K562 (cell line): Measurements from ENCODE around the gene MELK. TPM values are rescaled to one million over a fixed set of nuclear protein-coding genes. Genes with fewer than 3 reads are reported as not detected.

ENCODE experiments used
- ATAC-seq: fragments of 200-7000 bp; cut with Tn5 transposase; 3 replicates; pipeline ENCODE4 v1.9.1; 2020; ENCODE audit warnings: moderate library complexity
- BruUV-seq: library from RNA; stranded (reverse); fragments of 400-500 nt; replicated peaks from 2 replicates; lab custom pipeline; 2021; lab: Mats Ljungman, UMichigan
- CTCF ChIA-PET: fragments of 300-600 bp; formaldehyde crosslinking; extraction: SDS; loops from one replicate; lab custom pipeline; 2021; ENCODE audit warnings: low intra/inter-chr PET ratio; lab: Yijun Ruan, JAX
- POLR2A ChIA-PET: fragments of 300-600, 350-650 bp; sonication (Branson Sonifier 250); formaldehyde crosslinking; extraction: SDS; loops from one replicate; lab custom pipeline; 2021; ENCODE audit warnings: antibody characterized with exemption, inconsistent platforms; lab: Yijun Ruan, JAX
- DNase-seq, 4 experiments: peaks; one replicate each; pipeline versions ENCODE4 v3.0.0 to v3.0.0-alpha.2; 2011 to 2018; ENCODE audit warnings: low spot score in 3 of 4, mixed read lengths in 3 of 4; ENCODE audit errors: extremely low read depth in 1 of 4
- FAIRE-seq: peaks from 2 replicates; lab custom pipeline; 2011; peaks lifted over from hg19 to GRCh38; lab: Jason Lieb, UNC
- H2AFZ ChIP-seq: 2 replicates; pipeline ENCODE4 v1.6.0; 2011; ENCODE audit warnings: low read depth, low read length, control low read depth, inconsistent platforms
- H3K27ac ChIP-seq: fragments of 200-600 bp; 3 replicates; pipeline ENCODE4 v1.8.0; 2011; ENCODE audit warnings: low read depth, mild to moderate bottlenecking, control low read depth, inconsistent platforms, low read length, moderate library complexity, mixed read lengths; ENCODE audit errors: extremely low read depth
- H3K27me3 ChIP-seq, 2 experiments: fragments of 300-600 bp in 1 of 2; 2 replicates in 1 of 2; 3 replicates in 1 of 2; pipeline versions ENCODE4 v1.6.0 to v1.8.0; 2011; ENCODE audit warnings: inconsistent platforms in 2 of 2, low read length in 2 of 2, mild to moderate bottlenecking in 1 of 2, mixed read lengths in 1 of 2, moderate library complexity in 1 of 2; ENCODE audit not compliant: control insufficient read depth in 2 of 2, insufficient read depth in 2 of 2
- H3K36me3 ChIP-seq: fragments of 300-600 bp; 3 replicates; pipeline ENCODE4 v1.8.0; 2011; ENCODE audit warnings: mild to moderate bottlenecking, low read length, inconsistent platforms; ENCODE audit not compliant: control insufficient read depth, insufficient read depth
- H3K4me1 ChIP-seq, 2 experiments: fragments of 200-600 bp in 1 of 2; replicated peaks in 1 of 2; 2 replicates in 1 of 2; 3 replicates in 1 of 2; pipeline versions ENCODE4 v1.5.1 to v1.8.0; 2011; ENCODE audit warnings: inconsistent platforms in 2 of 2, low read length in 2 of 2, mild to moderate bottlenecking in 1 of 2, mixed read lengths in 1 of 2, moderate library complexity in 1 of 2; ENCODE audit not compliant: control insufficient read depth in 2 of 2, insufficient read depth in 2 of 2
- H3K4me2 ChIP-seq: 2 replicates; pipeline ENCODE4 v1.6.1; 2011; ENCODE audit warnings: low read length, control low read depth, inconsistent platforms, mixed read lengths; ENCODE audit not compliant: insufficient read depth
- H3K4me3 ChIP-seq: fragments of 200-600 bp; sonication (generic), shearing (Covaris generic); 2 replicates; pipeline ENCODE4 v1.5.1; 2016; ENCODE audit warnings: control low read depth, inconsistent platforms
- H3K79me2 ChIP-seq: fragments of 200-600 bp; 3 replicates; pipeline ENCODE4 v1.8.0; 2011; ENCODE audit warnings: low read length, inconsistent platforms; ENCODE audit not compliant: control insufficient read depth, insufficient read depth
- H3K9ac ChIP-seq, 2 experiments: 2 replicates each; pipeline versions ENCODE4 v1.6.0 to v1.6.1; 2011; ENCODE audit warnings: low read depth in 2 of 2, low read length in 2 of 2, control low read depth in 1 of 2, inconsistent platforms in 1 of 2, mild to moderate bottlenecking in 1 of 2, mixed read lengths in 1 of 2; ENCODE audit not compliant: insufficient read depth in 1 of 2
- H3K9me1 ChIP-seq: one replicate; pipeline ENCODE4 v1.6.0; 2011; ENCODE audit warnings: inconsistent platforms, mild to moderate bottlenecking, low read length, moderate library complexity; ENCODE audit not compliant: control insufficient read depth, insufficient read depth
- H3K9me3 ChIP-seq: replicated peaks from 2 replicates; pipeline ENCODE4 v1.5.1; 2011; ENCODE audit warnings: low read depth, low read length, inconsistent platforms; ENCODE audit not compliant: control insufficient read depth, insufficient read depth
- H4K20me1 ChIP-seq: replicated peaks from 2 replicates; pipeline ENCODE4 v1.6.1; 2011; ENCODE audit warnings: low read length, inconsistent platforms, mixed read lengths; ENCODE audit not compliant: control insufficient read depth, insufficient read depth
- CCAR2 ChIP-seq: fragments of 200-400 bp; formaldehyde crosslinking; IDR thresholded peaks from 2 replicates; pipeline ENCODE4 v1.6.1; 2017; ENCODE audit warnings: mild to moderate bottlenecking, low read depth, low read length
- E2F5 ChIP-seq: sonication (generic); formaldehyde crosslinking; IDR thresholded peaks from 2 replicates; pipeline ENCODE4 v1.8.0; 2022; ENCODE audit warnings: mild to moderate bottlenecking, missing genetic modification reagents
- ETS2 ChIP-seq: IDR thresholded peaks from 2 replicates; pipeline ENCODE4 v1.6.1; 2016; ENCODE audit warnings: borderline replicate concordance, missing genetic modification characterization, mild to moderate bottlenecking, moderate library complexity, missing compliant biosample characterization; ENCODE audit not compliant: poor library complexity, severe bottlenecking
- FOXK2 ChIP-seq, 2 experiments: fragments of 450-650 bp; IDR thresholded peaks in 1 of 2; conservative IDR thresholded peaks in 1 of 2; 2 replicates each; pipeline ENCODE4 v1.6.1; 2016; ENCODE audit warnings: low read depth in 2 of 2, mild to moderate bottlenecking in 1 of 2
- NONO ChIP-seq, 2 experiments: fragments of 200-400 bp in 1 of 2; fragments of 450-650 bp in 1 of 2; formaldehyde crosslinking in 1 of 2; IDR thresholded peaks; 2 replicates each; pipeline ENCODE4 v1.6.1; 2017; ENCODE audit warnings: low read depth in 2 of 2, mild to moderate bottlenecking in 2 of 2, moderate library complexity in 2 of 2, low read length in 1 of 2
- NR4A1 ChIP-seq, 2 experiments: fragments of 250-450 bp in 1 of 2; fragments of 450-650 bp in 1 of 2; sonication (Bioruptor Pico) in 1 of 2; IDR thresholded peaks; 2 replicates each; pipeline versions ENCODE4 v1.4.0 to v1.6.1; 2016 to 2020; ENCODE audit warnings: mild to moderate bottlenecking in 2 of 2, missing compliant biosample characterization in 1 of 2, missing genetic modification characterization in 1 of 2, moderate library complexity in 1 of 2
- SAFB ChIP-seq: fragments of 200-400 bp; formaldehyde crosslinking; IDR thresholded peaks from 2 replicates; pipeline ENCODE4 v1.6.1; 2017; ENCODE audit warnings: low read depth, low read length, borderline replicate concordance
- SMAD4 ChIP-seq: fragments of 250-450 bp; sonication (Bioruptor Pico); conservative IDR thresholded peaks from 2 replicates; pipeline ENCODE4 v1.8.0; 2021; ENCODE audit warnings: inconsistent platforms, mild to moderate bottlenecking, moderate library complexity
- SMARCA4 ChIP-seq: fragments of 450-650 bp; IDR thresholded peaks from 2 replicates; pipeline ENCODE4 v1.6.1; 2016
- ZNF121 ChIP-seq: sonication (generic); formaldehyde crosslinking; conservative IDR thresholded peaks from 2 replicates; pipeline ENCODE4 v1.8.0; 2022; ENCODE audit warnings: missing genetic modification reagents
- ZNF551 ChIP-seq: fragments of 250-450 bp; sonication (Bioruptor Pico); IDR thresholded peaks from 2 replicates; pipeline ENCODE4 v1.5.0; 2021; ENCODE audit warnings: mild to moderate bottlenecking, moderate library complexity
- ZZZ3 ChIP-seq: fragments of 450-650 bp; IDR thresholded peaks from 2 replicates; pipeline ENCODE4 v1.6.1; 2016; ENCODE audit warnings: antibody characterized with exemption, mild to moderate bottlenecking, moderate library complexity
- in situ Hi-C: fragments of 300-500 bp; cut with MboI; formaldehyde crosslinking; loops from 4 replicates; pipeline ENCODE4 v1.15.0; 2018; ENCODE audit warnings: inconsistent platforms, mixed read lengths
- intact Hi-C: fragments of 100-400 bp; cut with micrococcal nuclease; formaldehyde crosslinking; loops from 2 replicates; pipeline ENCODE4 v1.14.2; 2022
- polyA plus RNA-seq, 8 experiments: library from polyadenylated mRNA; depleted of rRNA in 4 of 8; stranded (reverse) in 5 of 8; unstranded in 3 of 8; fragments of >200 nt; fragmentation: Nextera tagmentation in 2 of 8; fragmentation: Illumina TruSeq in 1 of 8; extraction: Ambion mirVana in 2 of 8; extraction: Trizol in 1 of 8; gene quantifications; 2 replicates each; pipeline versions ENCODE4 v1.2.1 to v1.2.3, GENCODE V29; 2011 to 2014; ENCODE audit warnings: inconsistent platforms in 1 of 8, missing spikeins in 1 of 8
- total RNA-seq, 7 experiments: library from RNA; depleted of rRNA in 6 of 7; stranded (reverse); fragments of >200 nt in 6 of 7; fragmentation: Illumina TruSeq in 2 of 7; extraction: Trizol in 2 of 7; gene quantifications; 2 replicates each; pipeline versions ENCODE4 v1.2.1 to v1.2.3, GENCODE V29; 2011 to 2021; ENCODE audit warnings: low replicate concordance in 1 of 7

The MELK gene
- total and polyA plus RNA-seq, 9 of the 15 experiments (the other 6 are each of a cell fraction or from before 2014, with no cell fraction given), result 33.3 to 57.3 (median 43.8) TPM

DNA sequence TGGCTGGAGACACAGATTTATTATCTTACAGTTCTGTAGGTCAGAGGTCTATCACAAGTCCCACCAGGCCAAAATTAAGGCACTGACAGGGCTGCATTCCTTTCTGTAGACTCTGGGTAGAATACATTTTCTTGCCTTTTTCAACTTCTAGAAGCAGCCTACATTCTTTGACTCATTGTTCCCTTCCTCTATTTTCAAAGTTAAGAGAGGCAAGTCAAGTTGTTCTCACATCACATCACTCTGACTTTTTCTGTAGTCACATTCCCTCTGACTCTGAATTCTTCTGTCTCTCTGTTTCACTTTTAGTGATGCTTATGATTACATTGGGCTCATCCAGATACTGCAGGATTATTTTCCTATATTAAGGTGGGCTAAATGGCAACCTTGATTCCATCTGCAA, 119.0 kb downstream of the MELK start:
- no TSS peak for BruUV-seq
- Histone ChIP-seq H3K4me3 (no peak overlapping the region), H3K9me3 (no peaks in the 10 kb centered on the region), H3K4me1 (no peaks in the 10 kb centered on the region), H3K27ac (no peak overlapping the region), H3K27me3 (no peaks in the 10 kb centered on the region; a peak in 1 of 5 replicates), H3K9ac (no peak overlapping the region), H3K9me1 (no peaks in the 10 kb centered on the region), H3K79me2 (no peaks in the 10 kb centered on the region), H2AFZ (no peak overlapping the region), H4K20me1 (no peaks in the 10 kb centered on the region), H3K4me2 (no peak overlapping the region), H3K36me3 (no peaks in the 10 kb centered on the region)
- TF ChIP-seq ZNF121 (CRISPR knock-in tag) (no peak), SMARCA4 (no peak), ZNF551 (CRISPR knock-in tag) (no peak), NONO (IDR thresholded peaks at IDR 0.05; ENCODE audit: low read depth in 2 of 2, low read length in 1 of 2) (no peak), ZZZ3 (no peak), E2F5 (CRISPR knock-in tag) (no peak), SMAD4 (no peak), SAFB (no peak), ETS2 (no peak), FOXK2 (conservative IDR thresholded peaks at IDR 0.05 in 1 of 2, IDR thresholded peaks at IDR 0.05 in 1 of 2; ENCODE audit: low read depth in 2 of 2) (no peak), CCAR2 (no peak), NR4A1 (CRISPR knock-in tag; IDR thresholded peaks at IDR 0.05) (no peak), NR4A1 (tag; IDR thresholded peaks at IDR 0.05) (no peak)
- in situ Hi-C loops, result no loop called here
- POLR2A ChIA-PET, result no interaction called here
- intact Hi-C loops, result no loop called here
- CTCF ChIA-PET, result no interaction called here
- FAIRE-seq (no peak), DNase-seq (no peak), ATAC-seq (no peak)
